HepG2 (cell line): ENCODE data around the gene TGM1. TPM values are rescaled to one million over a fixed set of nuclear protein-coding genes. Genes with fewer than 3 reads are reported as not detected.

Experiments
- AKNA ChIP-seq: sonication (generic); formaldehyde crosslinking; IDR thresholded peaks from 2 replicates; pipeline ENCODE4 v1.4.0; 2020; ENCODE audit warnings: missing genetic modification reagents, borderline replicate concordance
- HCFC1 ChIP-seq: fragments of 150-350 bp; IDR thresholded peaks from 2 replicates; pipeline ENCODE4 v1.6.1; 2014; ENCODE audit warnings: low read depth, low read length
- KDM5B ChIP-seq: sonication (generic); formaldehyde crosslinking; IDR thresholded peaks from 2 replicates; pipeline ENCODE4 v1.4.0; 2020; ENCODE audit warnings: missing genetic modification reagents, mild to moderate bottlenecking, borderline replicate concordance
- MTA1 ChIP-seq: sonication (generic); formaldehyde crosslinking; IDR thresholded peaks from 2 replicates; pipeline ENCODE4 v1.4.0; 2020; ENCODE audit warnings: missing genetic modification reagents, mild to moderate bottlenecking, borderline replicate concordance
- NFIB ChIP-seq: sonication (generic); formaldehyde crosslinking; IDR thresholded peaks from 2 replicates; pipeline ENCODE4 v1.9.0; 2021; ENCODE audit warnings: missing genetic modification reagents, mild to moderate bottlenecking, borderline replicate concordance
- PITX1 ChIP-seq: sonication (generic); formaldehyde crosslinking; IDR thresholded peaks from 2 replicates; pipeline ENCODE4 v1.5.1; 2020; ENCODE audit warnings: mild to moderate bottlenecking, missing genetic modification reagents
- POLR2G ChIP-seq: fragments of 200-400 bp; formaldehyde crosslinking; IDR thresholded peaks from 2 replicates; pipeline ENCODE4 v1.6.1; 2018; ENCODE audit warnings: mild to moderate bottlenecking, low read depth, low read length, moderate library complexity
- STAT6 ChIP-seq: sonication (generic); formaldehyde crosslinking; IDR thresholded peaks from 2 replicates; pipeline ENCODE4 v1.4.0; 2020; ENCODE audit warnings: missing genetic modification reagents, mild to moderate bottlenecking, borderline replicate concordance
- TCF7 ChIP-seq: sonication (generic); IDR thresholded peaks from 2 replicates; pipeline ENCODE4 v1.6.1; 2016; ENCODE audit warnings: antibody characterized with exemption, low read depth
- ZBTB4 ChIP-seq: sonication (generic); formaldehyde crosslinking; IDR thresholded peaks from 2 replicates; pipeline ENCODE4 v1.4.0; 2020; ENCODE audit warnings: missing genetic modification reagents, mild to moderate bottlenecking, borderline replicate concordance
- ZNF432 ChIP-seq: sonication (generic); formaldehyde crosslinking; IDR thresholded peaks from 2 replicates; pipeline ENCODE4 v1.5.0; 2020; ENCODE audit warnings: missing genetic modification reagents, mild to moderate bottlenecking, borderline replicate concordance
- ZNF605 ChIP-seq: sonication (generic); formaldehyde crosslinking; IDR thresholded peaks from 2 replicates; pipeline ENCODE4 v1.8.0; 2022; ENCODE audit warnings: mild to moderate bottlenecking, missing genetic modification reagents
- ZNF883 ChIP-seq: sonication (generic); formaldehyde crosslinking; IDR thresholded peaks from 2 replicates; pipeline ENCODE4 v1.5.1; 2020; ENCODE audit warnings: mild to moderate bottlenecking, missing genetic modification reagents; ENCODE audit errors: not compliant biosample characterization
- ZXDC ChIP-seq: sonication (generic); formaldehyde crosslinking; IDR thresholded peaks from 2 replicates; pipeline ENCODE4 v1.5.0; 2020; ENCODE audit warnings: mild to moderate bottlenecking, missing genetic modification reagents
- polyA plus RNA-seq, 8 experiments: library from polyadenylated mRNA; depleted of rRNA in 3 of 8; stranded (reverse) in 7 of 8; unstranded in 1 of 8; fragments of >200 nt; fragmentation: Illumina TruSeq in 4 of 8; extraction: Trizol in 4 of 8; gene quantifications; 2 replicates each; pipeline versions ENCODE4 v1.2.1 to v1.2.3, GENCODE V29; 2011 to 2016; ENCODE audit warnings: low read depth in 4 of 8, missing spikeins in 1 of 8, mixed read lengths in 1 of 8; ENCODE audit not compliant: insufficient read depth in 1 of 8
- total RNA-seq, 5 experiments: library from RNA; depleted of rRNA; stranded (reverse); fragments of >200 nt; fragmentation: Illumina TruSeq; extraction: Trizol; gene quantifications; 2 replicates each; pipeline ENCODE4 v1.2.3, GENCODE V29; 2016; ENCODE audit warnings: low read depth in 1 of 5

The TGM1 gene
- total and polyA plus RNA-seq, 2 of the 13 experiments (the other 11 are each of a cell fraction or from before 2014, with no cell fraction given), result 3.2 to 10.6 TPM

- no peak for TF ChIP-seq AKNA (CRISPR knock-in tag)
- TF ChIP-seq HCFC1, result peak; percentile 13; the same call in 1 of the 2 replicates
- TF ChIP-seq TCF7, result no peak
- no peak for TF ChIP-seq KDM5B (CRISPR knock-in tag)
- no peak for TF ChIP-seq ZXDC (CRISPR knock-in tag)
- no peak for TF ChIP-seq PITX1 (CRISPR knock-in tag)
- no peak for TF ChIP-seq ZBTB4 (CRISPR knock-in tag)
- no peak for TF ChIP-seq ZNF883
- peak; percentile 34; the same call in 1 of the 2 replicates for TF ChIP-seq POLR2G
- no peak for TF ChIP-seq MTA1 (CRISPR knock-in tag)
- no peak for TF ChIP-seq STAT6 (CRISPR knock-in tag)
- peak; percentile 35; the same call in 1 of the 2 replicates for TF ChIP-seq ZNF605
- TF ChIP-seq NFIB, result 0 out of 2 replicates have a peak, but pooled peaks have one; percentile 55
- TF ChIP-seq ZNF432 (CRISPR knock-in tag), result no peak
Measured at GRCh38 chr14:24311837-24312615, 49.0 kb upstream of the TGM1 start (continued).
